Neural crest cell (in vitro differentiated cells): ENCODE data around the gene OTUD3. TPM values are rescaled to one million over a fixed set of nuclear protein-coding genes. Genes with fewer than 3 reads are reported as not detected.

Experiments
- DNase-seq: peaks from one replicate; pipeline ENCODE4 v3.0.0; 2021; ENCODE audit warnings: low read depth, mixed read lengths, low spot score
- H3K27ac Mint-ChIP-seq: one replicate; pipeline ENCODE4 v1.8.0; 2021; ENCODE audit warnings: mild to moderate bottlenecking, mixed read lengths; ENCODE audit not compliant: unreplicated experiment
- H3K27me3 Mint-ChIP-seq: 2 replicates; pipeline ENCODE4 v1.8.0; 2021; ENCODE audit warnings: low read depth, mild to moderate bottlenecking, mixed read lengths
- H3K36me3 Mint-ChIP-seq: 2 replicates; pipeline ENCODE4 v1.8.0; 2021; ENCODE audit warnings: low read depth, mild to moderate bottlenecking, mixed read lengths
- H3K4me1 Mint-ChIP-seq: 2 replicates; pipeline ENCODE4 v1.8.0; 2021; ENCODE audit warnings: mixed read lengths
- H3K4me3 Mint-ChIP-seq: one replicate; pipeline ENCODE4 v1.8.0; 2021; ENCODE audit warnings: mild to moderate bottlenecking, mixed read lengths
- H3K9me3 Mint-ChIP-seq: 2 replicates; pipeline ENCODE4 v1.8.0; 2021; ENCODE audit warnings: mixed read lengths
- total RNA-seq: library from RNA; stranded (reverse); gene quantifications from 2 replicates; pipeline ENCODE4 v1.2.1, GENCODE V29; 2021
- TF ChIP-seq, protein P1 (sequence below): fragments of 200-600 bp; sonication (generic); conservative IDR thresholded peaks from 2 replicates; pipeline ENCODE4 v1.5.0; 2021; ENCODE audit warnings: antibody characterized with exemption, mild to moderate bottlenecking

Gene OTUD3
- total RNA-seq, 1 donor from 2014 or later, result 23.3 TPM

DNA sequence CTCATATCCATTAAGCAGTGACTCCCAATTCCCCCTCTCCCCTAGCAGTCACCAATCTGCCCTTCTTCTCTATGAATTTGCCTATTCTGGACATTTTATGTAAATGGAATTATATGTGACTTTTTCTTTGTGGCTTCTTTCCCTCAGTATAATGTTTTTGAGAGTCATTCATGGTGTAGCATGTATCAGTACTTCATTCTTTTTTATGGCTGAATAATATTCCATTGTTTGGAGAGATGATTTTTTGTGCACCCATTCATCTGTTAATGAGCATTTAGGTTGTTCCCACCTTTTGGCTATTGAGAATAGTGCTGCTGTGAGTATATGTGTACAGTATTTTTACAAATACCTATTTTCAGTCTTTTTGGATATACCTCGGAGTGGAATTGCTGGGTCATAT, 19.5 kb downstream of the OTUD3 start:
- H3K27ac Mint-ChIP-seq, result no peak overlapping the region
- H3K9me3 Mint-ChIP-seq, result no peaks in the 10 kb centered on the region
- no peak overlapping the region for H3K4me3 Mint-ChIP-seq
- H3K4me1 Mint-ChIP-seq, result no peaks in the 10 kb centered on the region
- H3K36me3 Mint-ChIP-seq, result peaks cover 34% of the 10 kb centered on the region
- H3K27me3 Mint-ChIP-seq, result no peaks in the 10 kb centered on the region
- TF ChIP-seq, protein P1, sequence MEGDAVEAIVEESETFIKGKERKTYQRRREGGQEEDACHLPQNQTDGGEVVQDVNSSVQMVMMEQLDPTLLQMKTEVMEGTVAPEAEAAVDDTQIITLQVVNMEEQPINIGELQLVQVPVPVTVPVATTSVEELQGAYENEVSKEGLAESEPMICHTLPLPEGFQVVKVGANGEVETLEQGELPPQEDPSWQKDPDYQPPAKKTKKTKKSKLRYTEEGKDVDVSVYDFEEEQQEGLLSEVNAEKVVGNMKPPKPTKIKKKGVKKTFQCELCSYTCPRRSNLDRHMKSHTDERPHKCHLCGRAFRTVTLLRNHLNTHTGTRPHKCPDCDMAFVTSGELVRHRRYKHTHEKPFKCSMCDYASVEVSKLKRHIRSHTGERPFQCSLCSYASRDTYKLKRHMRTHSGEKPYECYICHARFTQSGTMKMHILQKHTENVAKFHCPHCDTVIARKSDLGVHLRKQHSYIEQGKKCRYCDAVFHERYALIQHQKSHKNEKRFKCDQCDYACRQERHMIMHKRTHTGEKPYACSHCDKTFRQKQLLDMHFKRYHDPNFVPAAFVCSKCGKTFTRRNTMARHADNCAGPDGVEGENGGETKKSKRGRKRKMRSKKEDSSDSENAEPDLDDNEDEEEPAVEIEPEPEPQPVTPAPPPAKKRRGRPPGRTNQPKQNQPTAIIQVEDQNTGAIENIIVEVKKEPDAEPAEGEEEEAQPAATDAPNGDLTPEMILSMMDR, result no peak
- no peak for DNase-seq

DNA sequence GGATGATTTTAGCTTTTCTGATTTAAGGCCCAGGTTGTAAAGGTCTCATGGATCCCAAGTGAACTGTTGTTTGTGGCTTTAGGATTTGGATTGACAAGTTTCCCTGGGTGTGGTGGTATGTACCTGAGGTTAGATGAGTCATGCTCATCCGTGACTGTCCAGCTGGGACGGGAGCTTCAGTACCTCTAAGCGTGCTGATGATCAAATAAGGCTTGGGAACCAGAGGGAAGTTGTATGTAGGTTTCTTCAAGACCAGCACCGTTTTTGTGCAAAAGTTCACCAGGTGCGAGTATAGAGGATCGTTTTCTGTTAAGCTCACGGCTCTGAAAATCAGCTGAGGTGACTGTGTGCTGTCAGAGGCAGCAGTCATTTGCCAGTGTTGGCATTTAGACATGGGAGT, 21.4 kb downstream of the OTUD3 start:
- H3K27me3 Mint-ChIP-seq, result no peaks in the 10 kb centered on the region
- no peak overlapping the region for H3K4me3 Mint-ChIP-seq
- H3K36me3 Mint-ChIP-seq, result peaks cover 34% of the 10 kb centered on the region
- TF ChIP-seq, protein P1, result no peak
- H3K27ac Mint-ChIP-seq, result peak overlapping the region; percentile 27
- DNase-seq, result no peak
- no peaks in the 10 kb centered on the region for H3K9me3 Mint-ChIP-seq
- H3K4me1 Mint-ChIP-seq, result no peaks in the 10 kb centered on the region

DNA sequence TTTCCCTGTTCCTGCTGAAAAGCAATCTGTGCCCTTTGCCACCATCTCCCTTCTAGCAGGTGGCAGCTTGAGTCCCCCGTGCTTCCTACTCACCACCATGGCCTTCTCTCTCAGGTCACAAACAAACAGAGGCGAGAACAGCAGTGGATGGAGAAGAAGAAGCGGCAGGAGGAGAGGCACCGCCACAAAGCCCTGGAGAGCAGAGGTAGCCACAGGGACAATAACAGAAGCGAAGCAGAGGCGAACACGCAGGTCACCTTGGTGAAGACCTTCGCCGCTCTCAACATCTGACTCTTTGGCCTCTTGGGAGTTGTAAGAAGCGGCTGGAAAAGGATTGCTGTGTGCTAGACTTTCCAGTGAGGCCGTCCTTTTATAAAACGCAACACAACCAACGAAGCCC, 25.3 kb downstream of the OTUD3 start:
- H3K9me3 Mint-ChIP-seq, result no peaks in the 10 kb centered on the region
- no peaks in the 10 kb centered on the region for H3K4me1 Mint-ChIP-seq
- no peak overlapping the region for H3K4me3 Mint-ChIP-seq
- TF ChIP-seq, protein P1, result no peak
- no peak overlapping the region for H3K27ac Mint-ChIP-seq
- peaks cover 26% of the 10 kb centered on the region for H3K36me3 Mint-ChIP-seq
- no peak for DNase-seq
- H3K27me3 Mint-ChIP-seq, result no peaks in the 10 kb centered on the region

DNA sequence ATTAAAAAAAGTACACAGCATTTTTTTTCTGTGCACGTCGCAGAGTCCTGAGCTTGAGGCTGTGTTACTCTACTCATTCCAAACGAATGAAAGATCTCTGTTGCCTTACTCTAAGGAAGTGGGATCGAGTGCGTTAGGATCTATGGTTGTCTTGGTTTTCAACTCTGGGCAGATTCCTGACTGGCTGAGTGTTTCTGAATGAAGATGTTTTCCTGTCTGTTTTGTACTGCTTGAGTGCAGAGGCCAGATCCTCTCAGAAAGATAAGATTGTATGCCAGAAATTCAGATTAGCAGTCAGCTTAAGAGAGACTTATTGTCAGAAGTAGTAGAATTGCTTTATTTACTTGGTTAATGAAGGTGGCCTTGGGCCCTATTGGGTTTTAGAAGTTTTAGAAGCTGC, 27.2 kb downstream of the OTUD3 start:
- DNase-seq, result no peak
- Mint-ChIP-seq H3K4me3 (no peak overlapping the region), H3K27me3 (no peaks in the 10 kb centered on the region), H3K27ac (peak overlapping the region; percentile 44), H3K4me1 (no peaks in the 10 kb centered on the region), H3K9me3 (no peaks in the 10 kb centered on the region), H3K36me3 (peaks cover 27% of the 10 kb centered on the region)
- TF ChIP-seq, protein P1, result no peak

DNA sequence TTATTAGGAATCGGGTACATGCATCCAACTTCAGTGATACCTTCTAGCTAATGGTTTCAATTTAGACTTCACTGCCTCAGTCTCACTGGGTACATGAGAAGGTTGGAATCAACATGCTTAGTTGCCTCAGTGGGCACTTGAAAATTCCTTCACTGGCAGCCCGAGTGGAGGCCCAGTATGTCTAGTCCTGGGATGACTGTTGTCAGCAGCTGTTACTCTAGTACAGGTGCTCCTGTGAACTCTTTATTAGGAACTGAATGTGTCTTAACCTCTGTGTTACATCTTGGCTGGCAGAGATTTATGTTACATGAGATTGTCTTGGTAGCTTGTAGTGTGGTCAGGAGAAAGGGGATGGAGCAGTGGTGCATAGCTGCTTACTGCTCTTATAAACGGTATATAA, 27.8 kb downstream of the OTUD3 start:
- Mint-ChIP-seq H3K9me3 (no peaks in the 10 kb centered on the region), H3K27ac (no peak overlapping the region), H3K27me3 (no peaks in the 10 kb centered on the region), H3K4me3 (no peak overlapping the region), H3K36me3 (peaks cover 23% of the 10 kb centered on the region), H3K4me1 (no peaks in the 10 kb centered on the region)
- TF ChIP-seq, protein P1, result no peak
- no peak for DNase-seq

DNA sequence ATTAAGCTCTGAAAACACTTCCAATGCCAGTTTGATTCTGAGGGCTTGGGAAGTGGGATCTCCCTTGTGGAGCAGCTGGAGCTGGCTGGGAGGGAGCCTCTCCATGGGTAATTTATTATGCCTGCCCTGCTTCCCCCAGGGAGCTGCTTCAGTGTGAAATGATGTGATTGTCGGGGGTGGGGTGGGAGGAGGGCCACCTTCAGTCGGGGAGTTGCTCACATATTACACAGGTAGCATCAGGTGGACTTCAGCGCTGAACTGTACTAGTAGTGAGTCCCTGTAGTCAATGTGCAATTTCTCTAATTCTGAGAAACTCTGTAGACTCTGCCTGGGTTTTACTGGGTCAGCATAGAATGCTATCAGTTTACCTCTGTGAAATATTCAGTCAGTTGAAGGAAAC, 28.5 kb downstream of the OTUD3 start:
- Mint-ChIP-seq H3K27me3 (no peaks in the 10 kb centered on the region), H3K27ac (no peak overlapping the region), H3K4me3 (no peak overlapping the region), H3K4me1 (no peaks in the 10 kb centered on the region), H3K36me3 (peaks cover 21% of the 10 kb centered on the region), H3K9me3 (no peaks in the 10 kb centered on the region)
- no peak for DNase-seq
- TF ChIP-seq, protein P1, result no peak
